T-helper 1 cell treated with Interleukin-12 subunit alpha and Interleukin-12 subunit beta and Interleukin-4 antibody, amounts not matched to agents 30 μg/mL and 1 μg/mL, for 36 hours (primary cell): ENCODE measurements around the gene MOBP.
"Not testable (repeated sequence)": the region's sequence is repeated elsewhere in the genome, so short reads cannot be mapped to it uniquely, and the experiment has no call there.

Experiments used
- H3K27ac Mint-ChIP-seq: one replicate; pipeline ENCODE4 v1.8.0; 2021; ENCODE audit warnings: mild to moderate bottlenecking, mixed read lengths
- H3K27me3 Mint-ChIP-seq: one replicate; pipeline ENCODE4 v1.8.0; 2021; ENCODE audit warnings: low read depth, mixed read lengths
- H3K36me3 Mint-ChIP-seq: one replicate; pipeline ENCODE4 v1.8.0; 2021; ENCODE audit warnings: low read depth, mixed read lengths
- H3K4me1 Mint-ChIP-seq: one replicate; pipeline ENCODE4 v1.8.0; 2021; ENCODE audit warnings: low read depth, mixed read lengths
- H3K4me3 Mint-ChIP-seq: one replicate; pipeline ENCODE4 v1.8.0; 2021; ENCODE audit warnings: mild to moderate bottlenecking, moderate library complexity, mixed read lengths
- H3K9me3 Mint-ChIP-seq: one replicate; pipeline ENCODE4 v1.8.0; 2021; ENCODE audit warnings: mixed read lengths

The MOBP gene, protein sequence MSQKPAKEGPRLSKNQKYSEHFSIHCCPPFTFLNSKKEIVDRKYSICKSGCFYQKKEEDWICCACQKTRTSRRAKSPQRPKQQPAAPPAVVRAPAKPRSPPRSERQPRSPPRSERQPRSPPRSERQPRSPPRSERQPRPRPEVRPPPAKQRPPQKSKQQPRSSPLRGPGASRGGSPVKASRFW

DNA sequence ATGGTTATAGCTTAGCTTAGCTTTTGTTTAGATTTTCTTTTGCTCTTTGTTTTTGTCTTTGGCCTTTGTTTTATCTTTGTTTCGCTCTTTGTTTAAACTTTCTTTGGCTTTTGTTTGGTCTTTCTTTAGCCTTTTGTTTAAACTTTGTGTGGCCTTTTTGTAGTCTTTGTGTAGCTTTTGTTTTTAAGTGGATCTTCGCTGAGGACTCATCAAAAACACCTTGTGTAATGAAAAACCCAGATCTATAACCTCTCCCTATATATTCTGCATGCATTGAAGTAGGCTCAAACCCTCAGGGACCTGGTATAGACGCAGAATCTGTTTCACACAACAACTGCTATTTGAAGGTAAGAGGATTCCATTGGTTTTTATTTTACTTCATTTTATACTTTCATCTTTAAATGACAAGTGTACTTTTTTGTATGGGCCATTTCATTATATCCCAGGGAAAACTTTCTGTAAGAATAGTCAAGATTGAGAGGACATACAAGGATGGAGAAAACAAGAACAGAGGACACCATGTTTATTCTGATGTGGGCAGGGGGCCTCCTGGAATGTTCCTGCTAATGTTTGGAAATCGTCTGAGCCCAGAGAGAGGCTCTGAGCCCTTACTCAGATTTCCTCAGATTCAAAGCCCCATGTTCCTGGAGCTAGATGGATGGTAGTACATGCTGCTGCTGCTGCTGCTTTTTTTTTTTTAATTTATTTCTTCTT, at the start of gene MOBP:
Gene MOBP, plus strand, starts transcription at position 287 of the 714 bp plus-strand sequence. CDS start 34,390 bp downstream, outside the sequence.
- H3K27me3 Mint-ChIP-seq = peaks cover 20% of the 10 kb centered on the region
- no peaks in the 10 kb centered on the region for H3K4me1 Mint-ChIP-seq
- no peaks in the 10 kb centered on the region for H3K36me3 Mint-ChIP-seq
- no peaks in the 10 kb centered on the region for H3K9me3 Mint-ChIP-seq
- no peak within 1 kb of the TSS for H3K27ac Mint-ChIP-seq
- H3K4me3 Mint-ChIP-seq = no peak within 1 kb of the TSS

DNA sequence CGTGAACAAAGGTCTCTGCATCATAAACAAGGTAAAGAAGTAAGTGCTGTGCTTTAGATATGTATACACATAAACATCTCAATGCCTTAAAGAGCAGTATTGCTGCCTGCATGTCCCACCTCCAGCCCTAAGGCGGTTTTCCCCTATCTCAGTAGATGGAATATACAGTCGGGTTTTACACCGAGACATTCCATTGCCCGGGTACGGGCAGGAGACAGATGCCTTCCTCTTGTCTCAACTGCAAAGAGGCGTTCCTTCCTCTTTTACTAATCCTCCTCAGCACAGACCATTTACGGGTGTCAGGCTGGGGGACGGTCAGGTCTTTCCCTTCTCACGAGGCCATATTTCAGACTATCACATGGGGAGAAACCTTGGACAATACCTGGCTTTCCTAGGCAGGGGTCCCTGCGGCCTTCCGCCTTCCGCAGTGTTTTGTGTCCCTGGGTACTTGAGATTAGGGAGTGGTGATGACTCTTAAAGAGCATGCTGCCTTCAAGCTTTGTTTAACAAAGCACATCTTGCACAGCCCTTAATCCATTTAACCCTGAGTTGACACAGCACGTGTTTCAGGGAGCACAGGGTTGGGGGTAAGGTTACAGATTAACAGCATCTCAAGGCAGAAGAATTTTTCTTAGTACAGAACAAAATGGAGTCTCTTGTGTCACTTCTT, 48.8 kb upstream of the MOBP start:
- not testable (repeated sequence) for H3K4me1 Mint-ChIP-seq, H3K9me3 Mint-ChIP-seq, H3K4me3 Mint-ChIP-seq, H3K27ac Mint-ChIP-seq, H3K27me3 Mint-ChIP-seq, H3K36me3 Mint-ChIP-seq

DNA sequence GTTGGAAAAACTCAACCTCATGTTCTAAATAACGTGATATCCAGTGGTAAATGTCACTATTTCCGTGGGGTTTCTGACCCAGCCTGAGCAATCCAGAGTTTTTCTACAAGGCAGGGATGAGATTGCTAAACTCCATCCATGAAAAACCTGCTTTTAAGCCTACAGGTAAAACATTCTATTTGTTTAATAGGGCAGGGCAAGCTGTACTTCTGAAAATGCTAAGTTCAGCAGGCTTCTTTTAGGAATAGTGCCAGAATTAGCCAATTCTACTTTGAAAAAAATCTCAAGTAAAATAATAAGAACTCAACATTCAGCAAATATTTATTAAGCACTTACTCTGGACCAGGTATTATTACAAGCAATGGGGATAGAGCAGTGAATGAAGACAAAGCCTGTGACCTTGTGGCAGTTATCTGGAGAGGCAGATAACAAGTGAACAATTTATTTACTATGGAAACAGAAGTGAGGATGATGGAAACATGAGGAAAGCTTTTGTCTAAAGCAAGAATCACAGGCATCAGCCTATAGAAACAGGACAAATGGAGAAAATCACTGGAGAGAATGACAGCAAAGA, 47.7 kb upstream of the MOBP start:
- H3K27ac Mint-ChIP-seq = no peak overlapping the region
- no peak overlapping the region for H3K4me3 Mint-ChIP-seq
- H3K36me3 Mint-ChIP-seq = peaks cover 1% of the 10 kb centered on the region
- no peaks in the 10 kb centered on the region for H3K9me3 Mint-ChIP-seq
- no peaks in the 10 kb centered on the region for H3K4me1 Mint-ChIP-seq
- H3K27me3 Mint-ChIP-seq = no peaks in the 10 kb centered on the region

DNA sequence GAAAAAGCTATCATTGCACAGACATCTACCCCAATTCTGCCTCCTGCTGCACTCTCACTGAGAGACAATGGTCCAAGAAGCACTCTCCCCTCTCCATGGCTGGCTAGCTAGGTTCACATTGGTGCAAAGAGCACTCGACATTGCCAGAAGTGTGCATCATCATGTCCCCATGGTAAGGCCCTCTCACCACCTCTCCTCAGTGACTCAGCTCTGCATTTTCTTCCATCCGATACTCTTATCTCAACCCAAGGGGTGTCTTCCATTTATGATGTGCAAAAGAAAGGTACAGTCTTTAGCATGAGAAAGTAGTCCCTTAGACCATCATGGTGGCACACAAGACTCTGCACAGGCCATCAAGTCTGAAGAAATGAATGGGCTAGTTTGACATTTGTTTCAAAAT, 46.9 kb upstream of the MOBP start:
- H3K36me3 Mint-ChIP-seq = no peaks in the 10 kb centered on the region
- no peaks in the 10 kb centered on the region for H3K9me3 Mint-ChIP-seq
- H3K27ac Mint-ChIP-seq = no peak overlapping the region
- H3K4me3 Mint-ChIP-seq = no peak overlapping the region
- H3K27me3 Mint-ChIP-seq = no peaks in the 10 kb centered on the region
- no peaks in the 10 kb centered on the region for H3K4me1 Mint-ChIP-seq

DNA sequence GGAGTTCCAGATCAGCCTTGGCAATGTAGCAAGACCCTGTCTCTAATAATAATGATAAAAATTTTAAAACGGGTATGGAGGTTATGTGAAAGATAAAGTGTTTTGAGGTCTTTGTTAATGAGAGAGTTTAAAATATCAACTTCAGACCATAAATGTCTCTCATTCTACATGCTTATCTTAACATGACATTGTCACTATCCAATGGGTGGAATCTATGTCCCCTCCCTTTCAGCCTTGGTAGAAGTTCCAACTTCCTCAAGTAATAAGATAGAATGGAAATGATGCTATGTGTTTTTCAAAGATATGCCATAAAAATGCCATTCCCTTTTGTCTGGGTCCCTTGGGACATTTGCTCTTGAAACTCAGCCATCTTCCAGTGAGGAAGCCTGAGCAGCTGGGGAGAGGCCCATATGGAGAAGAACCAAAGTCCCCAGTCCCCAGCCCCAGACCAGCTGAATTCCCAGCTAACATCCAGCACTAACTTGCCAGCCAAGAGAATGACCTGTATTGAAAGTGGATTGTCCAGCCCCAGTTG, 44.0 kb upstream of the MOBP start:
- Mint-ChIP-seq H3K27ac (no peak overlapping the region), H3K4me1 (no peaks in the 10 kb centered on the region), H3K9me3 (no peaks in the 10 kb centered on the region), H3K4me3 (no peak overlapping the region), H3K36me3 (no peaks in the 10 kb centered on the region), H3K27me3 (no peaks in the 10 kb centered on the region)

DNA sequence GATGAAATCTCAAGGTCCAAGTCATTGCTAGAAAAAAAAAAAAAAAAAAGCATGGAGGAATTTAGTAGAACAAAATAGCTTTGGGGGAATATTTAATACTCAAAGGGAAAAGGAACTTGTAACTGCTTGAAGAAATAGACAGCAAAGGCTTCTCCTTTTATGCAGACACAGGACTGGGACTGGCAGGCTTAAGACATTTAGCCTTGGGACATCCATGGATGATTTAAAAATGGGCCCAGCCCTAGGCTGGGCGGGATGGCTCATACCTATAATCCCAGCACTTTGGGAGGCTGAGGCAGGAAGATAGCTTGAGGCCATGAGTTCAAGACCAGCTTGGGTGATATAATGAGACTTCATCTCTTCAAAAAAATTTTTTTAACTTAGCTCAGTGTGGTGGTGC, 41.2 kb upstream of the MOBP start:
- no peaks in the 10 kb centered on the region for H3K4me1 Mint-ChIP-seq
- H3K27me3 Mint-ChIP-seq = no peaks in the 10 kb centered on the region
- H3K27ac Mint-ChIP-seq = no peak overlapping the region
- no peaks in the 10 kb centered on the region for H3K9me3 Mint-ChIP-seq
- H3K36me3 Mint-ChIP-seq = no peaks in the 10 kb centered on the region
- H3K4me3 Mint-ChIP-seq = no peak overlapping the region

DNA sequence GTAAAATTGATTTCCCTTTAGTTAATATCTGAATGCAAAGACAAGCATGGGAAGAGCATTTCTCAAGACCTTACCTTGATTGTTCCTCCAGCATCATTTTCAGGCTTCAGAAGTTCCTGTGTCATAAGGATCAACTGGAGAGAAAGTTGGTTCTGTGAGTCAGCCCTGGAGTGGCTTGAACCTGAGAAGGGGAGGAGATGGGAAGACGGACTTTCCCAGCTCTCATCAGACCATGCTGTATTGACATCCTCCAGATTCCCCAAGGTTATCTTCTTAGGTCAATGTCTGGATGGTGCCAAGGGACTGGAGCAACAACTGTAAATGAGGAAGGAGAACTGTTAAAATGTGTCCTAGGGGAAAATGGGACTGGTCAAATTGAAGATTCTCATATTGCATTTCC, 40.0 kb upstream of the MOBP start:
- no peak overlapping the region for H3K27ac Mint-ChIP-seq
- H3K27me3 Mint-ChIP-seq = no peaks in the 10 kb centered on the region
- H3K9me3 Mint-ChIP-seq = no peaks in the 10 kb centered on the region
- no peak overlapping the region for H3K4me3 Mint-ChIP-seq
- no peaks in the 10 kb centered on the region for H3K36me3 Mint-ChIP-seq
- no peaks in the 10 kb centered on the region for H3K4me1 Mint-ChIP-seq

DNA sequence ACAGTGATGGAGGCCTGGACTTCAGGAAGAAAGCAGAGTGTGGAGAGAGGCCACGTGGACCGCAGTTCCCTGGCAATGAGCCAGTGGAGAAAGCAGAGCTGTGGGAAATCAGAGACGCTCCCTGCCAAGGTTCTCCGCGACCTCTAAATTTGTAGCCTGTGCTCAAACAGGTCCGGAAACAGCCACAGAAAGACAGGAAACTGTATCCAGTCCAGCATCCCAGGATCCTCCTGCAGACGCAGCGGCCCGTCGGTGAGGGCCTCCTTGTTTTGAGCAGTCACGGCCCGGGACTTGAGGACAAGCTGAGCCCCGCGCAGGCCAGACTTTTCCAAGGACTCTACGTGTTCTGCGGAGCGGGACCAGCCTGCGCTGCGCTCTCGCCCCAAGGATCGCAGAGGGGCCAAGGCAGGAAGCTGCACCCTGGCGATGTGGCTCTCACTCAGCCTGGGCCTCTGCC, 38.7 kb upstream of the MOBP start:
- H3K27ac Mint-ChIP-seq = no peak overlapping the region
- H3K4me3 Mint-ChIP-seq = no peak overlapping the region

DNA sequence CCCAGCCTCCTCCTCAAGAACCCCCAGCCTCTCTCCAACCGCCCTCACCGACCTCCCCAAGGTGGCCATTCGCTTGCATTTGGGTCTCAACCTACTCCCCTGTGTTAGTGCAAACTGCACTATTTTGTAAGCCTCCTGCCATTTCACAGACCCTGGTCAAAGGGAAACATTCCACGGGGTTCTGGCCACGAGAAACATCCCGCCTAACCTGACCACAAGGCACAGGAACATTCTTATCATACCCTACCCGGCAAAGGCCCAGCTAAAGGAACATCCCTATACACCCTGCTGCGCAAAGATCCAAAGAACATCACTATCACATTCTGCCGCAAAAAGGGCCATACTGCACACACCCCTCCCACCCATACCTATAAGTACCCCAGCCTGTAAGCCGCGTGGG, 38.0 kb upstream of the MOBP start:
- Mint-ChIP-seq H3K27ac (no peak overlapping the region), H3K27me3 (no peaks in the 10 kb centered on the region)

More for the DNA sequence above, 38.7 kb upstream of the MOBP start:
- Mint-ChIP-seq H3K36me3 (no peaks in the 10 kb centered on the region), H3K9me3 (no peaks in the 10 kb centered on the region), H3K27me3 (no peaks in the 10 kb centered on the region), H3K4me1 (no peaks in the 10 kb centered on the region)

DNA sequence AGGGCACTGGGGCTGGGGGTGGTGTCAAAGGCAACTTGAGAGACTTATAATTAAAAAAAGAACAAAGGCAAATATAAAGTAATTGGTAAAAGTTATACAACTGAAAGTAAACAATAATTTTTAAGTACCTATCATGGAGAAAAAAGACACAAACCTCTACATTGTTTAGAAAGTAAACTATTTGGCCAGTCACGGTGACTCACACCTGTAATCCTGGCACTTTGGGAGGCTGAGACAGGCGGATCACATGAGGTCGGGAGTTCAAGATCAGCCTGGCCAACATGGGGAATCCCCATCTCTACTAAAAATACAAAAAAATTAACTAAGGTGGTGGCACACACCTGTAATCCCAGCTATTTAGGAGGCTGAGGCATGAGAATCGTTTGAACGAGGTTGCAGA, 35.1 kb upstream of the MOBP start:
- Mint-ChIP-seq H3K9me3 (no peaks in the 10 kb centered on the region), H3K4me3 (no peak overlapping the region), H3K36me3 (no peaks in the 10 kb centered on the region), H3K27ac (no peak overlapping the region), H3K4me1 (no peaks in the 10 kb centered on the region), H3K27me3 (no peaks in the 10 kb centered on the region)

More for the DNA sequence above, 38.0 kb upstream of the MOBP start:
- Mint-ChIP-seq H3K9me3 (no peaks in the 10 kb centered on the region), H3K4me1 (no peaks in the 10 kb centered on the region), H3K4me3 (no peak overlapping the region), H3K36me3 (no peaks in the 10 kb centered on the region)

DNA sequence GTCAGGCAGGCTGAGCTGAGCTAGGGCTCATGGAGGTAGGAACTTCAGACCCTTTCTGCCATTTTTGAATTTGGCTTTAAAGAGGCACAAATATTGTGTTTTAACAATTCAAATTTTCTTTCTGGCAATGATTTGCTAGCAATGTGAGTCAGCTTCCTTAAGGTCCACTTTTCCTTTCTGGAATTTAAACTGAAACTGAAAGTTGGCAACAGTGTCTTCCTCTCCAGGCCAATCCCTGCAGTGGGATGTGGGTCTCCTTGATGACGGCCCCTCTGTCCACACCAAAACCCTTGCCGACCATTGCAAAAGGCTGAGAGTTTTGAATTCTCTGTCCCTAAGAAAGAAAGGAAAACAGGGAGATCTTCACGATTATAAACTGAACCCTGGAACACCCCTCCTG, 33.8 kb upstream of the MOBP start:
- no peaks in the 10 kb centered on the region for H3K4me1 Mint-ChIP-seq
- H3K27me3 Mint-ChIP-seq = no peaks in the 10 kb centered on the region
- H3K36me3 Mint-ChIP-seq = no peaks in the 10 kb centered on the region
- no peak overlapping the region for H3K27ac Mint-ChIP-seq
- no peak overlapping the region for H3K4me3 Mint-ChIP-seq
- H3K9me3 Mint-ChIP-seq = no peaks in the 10 kb centered on the region

DNA sequence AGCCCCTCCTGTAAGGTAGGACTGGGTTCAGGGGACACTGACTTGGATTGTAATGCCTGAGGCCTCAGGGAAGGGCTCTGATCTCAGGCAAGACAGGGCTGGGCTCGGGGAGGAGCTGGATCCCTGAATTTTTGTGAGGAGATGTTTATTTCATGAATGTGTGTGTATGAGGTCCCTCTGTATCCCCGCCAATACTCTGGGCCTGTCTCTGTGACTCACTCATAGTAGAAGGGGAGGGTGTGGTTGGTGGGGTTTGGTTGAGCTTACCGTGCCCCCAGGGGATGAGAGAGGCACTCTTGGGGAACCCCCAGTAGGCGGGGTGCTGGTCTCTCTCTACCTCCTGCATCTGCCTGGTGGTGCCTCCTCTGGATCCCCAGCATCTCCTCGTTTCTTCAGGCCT, 32.9 kb upstream of the MOBP start:
- Mint-ChIP-seq H3K4me3 (no peak overlapping the region), H3K4me1 (no peaks in the 10 kb centered on the region), H3K27ac (no peak overlapping the region), H3K36me3 (no peaks in the 10 kb centered on the region), H3K27me3 (no peaks in the 10 kb centered on the region), H3K9me3 (no peaks in the 10 kb centered on the region)

DNA sequence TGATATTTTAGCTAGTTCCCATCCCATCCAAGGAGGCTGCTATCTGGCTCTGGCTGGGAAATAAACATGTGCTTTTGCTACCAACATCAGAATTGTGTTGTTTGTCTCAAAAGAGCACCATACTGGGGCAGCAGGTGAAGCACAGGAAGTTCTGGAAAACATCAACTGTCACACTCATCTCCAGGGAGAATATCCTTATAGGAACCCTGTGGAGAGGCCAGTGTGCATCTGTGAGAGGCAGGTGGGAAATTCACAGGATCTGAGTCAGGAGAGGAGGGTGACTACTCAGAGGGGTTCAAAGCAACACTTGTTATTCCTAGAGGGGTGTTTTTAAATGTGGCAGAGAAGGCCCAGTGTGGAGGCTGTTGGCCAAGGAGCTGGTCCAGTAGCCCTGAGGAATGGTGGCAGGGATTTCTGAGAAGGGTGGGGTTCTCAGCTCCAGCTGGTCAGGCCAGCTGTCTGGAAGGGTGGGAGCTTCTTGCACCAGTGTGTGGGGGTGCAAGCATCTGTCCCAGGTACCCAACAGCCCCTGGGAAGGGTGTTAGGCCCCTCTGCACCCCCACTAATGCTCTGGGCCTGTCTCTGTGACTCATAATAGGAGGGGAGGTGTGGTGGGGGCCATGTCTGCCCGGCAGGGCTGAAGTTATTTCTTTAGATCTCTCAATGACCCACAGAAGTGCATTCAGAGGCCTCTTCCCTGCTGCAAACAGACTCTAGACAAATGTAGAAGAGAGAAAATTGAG, 32.3 kb upstream of the MOBP start:
- no peaks in the 10 kb centered on the region for H3K4me1 Mint-ChIP-seq
- H3K27ac Mint-ChIP-seq = no peak overlapping the region
- H3K4me3 Mint-ChIP-seq = no peak overlapping the region

DNA sequence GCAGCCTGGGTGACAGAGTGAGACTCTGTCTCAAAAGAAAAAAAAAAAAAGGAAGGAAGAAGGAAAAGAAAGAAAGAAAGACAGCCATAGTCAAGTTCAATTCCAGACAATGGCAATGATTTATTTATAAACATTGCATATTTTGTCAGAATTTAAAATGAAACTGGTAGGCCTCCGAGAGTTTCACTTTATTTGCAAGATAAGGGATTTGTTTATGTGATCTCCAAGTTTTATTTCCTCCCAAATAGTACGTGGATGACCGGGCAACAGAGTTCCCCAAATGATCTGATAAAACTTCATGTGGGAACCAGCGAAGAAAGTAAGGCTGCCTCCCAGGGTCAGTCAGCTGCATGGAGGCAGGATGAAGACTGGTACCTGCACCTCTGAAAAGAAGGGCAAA, 28.6 kb upstream of the MOBP start:
- Mint-ChIP-seq H3K9me3 (no peaks in the 10 kb centered on the region), H3K4me1 (no peaks in the 10 kb centered on the region), H3K36me3 (no peaks in the 10 kb centered on the region), H3K27me3 (no peaks in the 10 kb centered on the region), H3K27ac (no peak overlapping the region), H3K4me3 (no peak overlapping the region)

More for the DNA sequence above, 32.3 kb upstream of the MOBP start:
- Mint-ChIP-seq H3K9me3 (no peaks in the 10 kb centered on the region), H3K36me3 (no peaks in the 10 kb centered on the region), H3K27me3 (no peaks in the 10 kb centered on the region)
